ENCODE measurements around the gene DNAJC18. TPM values are rescaled to one million over a fixed set of nuclear protein-coding genes. Genes with fewer than 3 reads are reported as not detected.
"Not testable (repeated sequence)": the region's sequence is repeated elsewhere in the genome, so short reads cannot be mapped to it uniquely, and the experiment has no call there.

DNAJC18 gene
- total and polyA plus RNA-seq, 8 donors, result 10.0 to 40.2 (median 28.8) TPM

- TF ChIP-seq CTCF (IDR thresholded peaks at IDR 0.05), result no peak
- Histone ChIP-seq H3K27ac (peak within 1 kb of the TSS; percentile 96), H3K27me3 (no peaks in the 10 kb centered on the region), H3K9me3 (no peaks in the 10 kb centered on the region), H3K4me3 (peak within 1 kb of the TSS; percentile 38 to 60), H3K36me3 (peaks cover 0 to 17% of the 10 kb centered on the region in 2 donors), H3K4me1 (peaks cover 11 to 68% of the 10 kb centered on the region in 2 donors)
- DNase-seq (peak; percentile 86 to 94 (median 89)), ATAC-seq (peak; percentile 78)
- intact Hi-C loops (cut with DNase I), result no loop called here
Observed at GRCh38 chr5:139482050-139482889, 42.9 kb upstream of the DNAJC18 start, which contains the start of gene STING1. TSS of gene STING1 (minus strand) at chr5:139482758. CDS start at chr5:139481704, 1,054 bp downstream.

- intact Hi-C loops (cut with DNase I), result no loop called here
- Histone ChIP-seq H3K36me3 (peaks cover 0 to 24% of the 10 kb centered on the region in 2 donors), H3K4me1 (peaks cover 11 to 71% of the 10 kb centered on the region in 2 donors), H3K27ac (peak overlapping the region; percentile 96), H3K4me3 (peak overlapping the region; percentile 38 to 60), H3K9me3 (no peaks in the 10 kb centered on the region), H3K27me3 (no peaks in the 10 kb centered on the region)
- peak in 1 of 2 donors; percentile 15 for TF ChIP-seq CTCF (IDR thresholded peaks at IDR 0.05)
- ATAC-seq, result peak; percentile 68
- DNase-seq, result peak in 1 of 4 donors; percentile 67
Observed at GRCh38 chr5:139481580-139482049, 42.3 kb upstream of the DNAJC18 start.

GRCh38 chr5:139481122-139481533 is 41.8 kb upstream of the DNAJC18 start:
- Histone ChIP-seq H3K36me3 (peaks cover 0 to 29% of the 10 kb centered on the region in 2 donors), H3K9me3 (no peaks in the 10 kb centered on the region), H3K27me3 (no peaks in the 10 kb centered on the region), H3K4me1 (peaks cover 11 to 76% of the 10 kb centered on the region in 2 donors), H3K4me3 (peak overlapping the region; percentile 38 to 60), H3K27ac (peak overlapping the region; percentile 96)
- ATAC-seq (peak; percentile 50), DNase-seq (peak in 3 of 4 donors; percentile 37 to 84 (median 70))
- intact Hi-C loops (cut with DNase I), result no loop called here
- no peak for TF ChIP-seq CTCF (IDR thresholded peaks at IDR 0.05)

- DNase-seq; ATAC-seq; H3K9me3 ChIP-seq; intact Hi-C loops (cut with DNase I); H3K27me3 ChIP-seq; H3K4me3 ChIP-seq: not testable (repeated sequence)
- peaks cover 21 to 90% of the 10 kb centered on the region in 2 donors for H3K4me1 ChIP-seq
- H3K27ac ChIP-seq, result peak overlapping the region in 1 of 2 donors; percentile 53
- H3K36me3 ChIP-seq, result peaks cover 0 to 38% of the 10 kb centered on the region in 2 donors
Observed at GRCh38 chr5:139479729-139480128, 40.4 kb upstream of the DNAJC18 start.

- ATAC-seq; H3K4me3 ChIP-seq; intact Hi-C loops (cut with DNase I); H3K27me3 ChIP-seq; DNase-seq; H3K9me3 ChIP-seq: not testable (repeated sequence)
- peaks cover 0 to 41% of the 10 kb centered on the region in 2 donors for H3K36me3 ChIP-seq
- peak overlapping the region in 1 of 2 donors; percentile 53 for H3K27ac ChIP-seq
- H3K4me1 ChIP-seq, result peaks cover 22 to 91% of the 10 kb centered on the region in 2 donors
Observed at GRCh38 chr5:139478657-139479423, 39.5 kb upstream of the DNAJC18 start.
